Measurements from ENCODE around the gene RGL3.
"Not testable (repeated sequence)": the region's sequence is repeated elsewhere in the genome, so short reads cannot be mapped to it uniquely, and the experiment has no call there.

RGL3 gene

GRCh38 chr19:11418549-11419506, at the start of gene RGL3:
RGL3 (minus strand) TSS chr19:11419314; CDS start chr19:11419278, 36 bp downstream.
- DNase-seq, result no peak

- DNase-seq, result not testable (repeated sequence)
These were observed 49.2 kb upstream of the RGL3 start for GRCh38 chr19:11468266-11468845.

GRCh38 chr19:11465600-11465999, 46.5 kb upstream of the RGL3 start:
- DNase-seq, result no peak

- DNase-seq, result no peak
These were observed 45.5 kb upstream of the RGL3 start for GRCh38 chr19:11464333-11465265.

- no peak for DNase-seq
These were observed 44.3 kb upstream of the RGL3 start for GRCh38 chr19:11463391-11463790.

- DNase-seq, result no peak
These were observed 42.3 kb upstream of the RGL3 start for GRCh38 chr19:11461453-11461852.

- no peak for DNase-seq
These were observed 41.1 kb upstream of the RGL3 start for GRCh38 chr19:11460207-11460606.

- not testable (repeated sequence) for DNase-seq
These were observed 39.8 kb upstream of the RGL3 start for GRCh38 chr19:11458912-11459311.

- DNase-seq, result no peak
These were observed 39.3 kb upstream of the RGL3 start for GRCh38 chr19:11458236-11458900.

GRCh38 chr19:11457831-11458230, 38.7 kb upstream of the RGL3 start:
- no peak for DNase-seq

GRCh38 chr19:11457115-11457514, 38.0 kb upstream of the RGL3 start:
- DNase-seq, result no peak

- DNase-seq, result no peak
These were observed 37.5 kb upstream of the RGL3 start for GRCh38 chr19:11456659-11457058.

GRCh38 chr19:11455233-11455554, 36.1 kb upstream of the RGL3 start:
- not testable (repeated sequence) for DNase-seq

GRCh38 chr19:11453468-11454341, 34.6 kb upstream of the RGL3 start:
- no peak for DNase-seq

GRCh38 chr19:11452620-11453310, 33.7 kb upstream of the RGL3 start:
- no peak for DNase-seq

GRCh38 chr19:11451871-11452619, 32.9 kb upstream of the RGL3 start:
- DNase-seq, result no peak

- DNase-seq, result no peak
These were observed 32.3 kb upstream of the RGL3 start for GRCh38 chr19:11451327-11451870.

GRCh38 chr19:11450570-11451326, 31.6 kb upstream of the RGL3 start:
- DNase-seq, result no peak

- no peak for DNase-seq
These were observed 29.9 kb upstream of the RGL3 start for GRCh38 chr19:11448923-11449554.

All from GDM1 (cell line).